Middle frontal gyrus (tissue), 1 donor: Measurements from ENCODE around the gene MYO15A.
"Not testable (repeated sequence)": the region's sequence is repeated elsewhere in the genome, so short reads cannot be mapped to it uniquely, and the experiment has no call there.

Source experiments
- DNase-seq: peaks from one replicate; pipeline ENCODE4 v3.0.0-alpha.2; 2015; ENCODE audit warnings: low spot score; ENCODE audit errors: extremely low spot score

The MYO15A gene

DNA sequence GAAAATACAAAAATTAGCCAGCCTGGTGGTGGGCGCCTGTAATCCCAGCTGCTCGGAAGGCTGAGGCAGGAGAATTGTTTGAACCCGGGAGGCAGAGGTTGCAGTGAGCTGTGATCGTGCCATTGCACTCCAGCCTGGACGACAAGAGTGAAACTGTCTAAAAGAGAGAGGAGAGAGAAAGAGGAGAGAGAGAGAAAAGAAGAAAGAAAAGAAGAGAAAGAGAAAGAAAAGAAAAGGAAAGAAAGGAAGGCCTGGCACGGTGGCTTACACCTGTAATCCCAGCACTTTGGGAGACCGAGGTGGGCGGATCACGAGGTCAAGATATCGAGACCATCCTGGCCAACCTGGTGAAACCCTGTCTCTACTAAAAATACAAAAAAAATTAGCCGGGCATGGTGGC is 108.3 kb downstream of the MYO15A start:
- not testable (repeated sequence) for DNase-seq

DNA sequence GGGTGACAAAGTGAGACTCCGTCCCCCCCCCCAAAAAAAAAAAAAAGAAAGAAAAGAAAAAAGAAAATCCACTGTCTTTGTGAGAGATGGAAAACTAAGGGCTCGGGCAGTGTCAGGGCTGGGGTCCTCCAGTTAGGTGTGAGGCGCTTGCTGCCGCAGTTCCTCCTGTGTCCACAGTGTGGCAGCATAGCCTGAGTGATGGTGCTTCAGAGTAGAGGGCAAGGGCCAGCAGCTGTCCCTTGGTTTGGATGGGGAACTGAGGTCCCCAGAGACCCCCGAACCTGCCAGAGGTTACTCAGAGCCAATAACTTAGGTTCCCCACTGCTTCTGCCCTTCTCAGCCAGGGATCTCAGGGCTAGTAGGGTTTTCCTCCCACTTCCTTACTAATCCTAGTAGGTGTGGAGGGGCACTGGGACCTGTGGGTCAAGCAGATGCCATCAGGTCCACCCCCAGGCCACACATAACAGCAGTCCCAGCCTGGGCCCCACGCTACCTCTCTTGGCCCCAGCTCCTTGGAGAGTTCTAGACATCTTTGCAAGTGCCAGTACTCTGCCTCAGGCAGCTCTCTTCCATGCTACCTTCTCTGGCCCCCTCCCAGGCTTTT is 109.0 kb downstream of the MYO15A start:
- no peak for DNase-seq

DNA sequence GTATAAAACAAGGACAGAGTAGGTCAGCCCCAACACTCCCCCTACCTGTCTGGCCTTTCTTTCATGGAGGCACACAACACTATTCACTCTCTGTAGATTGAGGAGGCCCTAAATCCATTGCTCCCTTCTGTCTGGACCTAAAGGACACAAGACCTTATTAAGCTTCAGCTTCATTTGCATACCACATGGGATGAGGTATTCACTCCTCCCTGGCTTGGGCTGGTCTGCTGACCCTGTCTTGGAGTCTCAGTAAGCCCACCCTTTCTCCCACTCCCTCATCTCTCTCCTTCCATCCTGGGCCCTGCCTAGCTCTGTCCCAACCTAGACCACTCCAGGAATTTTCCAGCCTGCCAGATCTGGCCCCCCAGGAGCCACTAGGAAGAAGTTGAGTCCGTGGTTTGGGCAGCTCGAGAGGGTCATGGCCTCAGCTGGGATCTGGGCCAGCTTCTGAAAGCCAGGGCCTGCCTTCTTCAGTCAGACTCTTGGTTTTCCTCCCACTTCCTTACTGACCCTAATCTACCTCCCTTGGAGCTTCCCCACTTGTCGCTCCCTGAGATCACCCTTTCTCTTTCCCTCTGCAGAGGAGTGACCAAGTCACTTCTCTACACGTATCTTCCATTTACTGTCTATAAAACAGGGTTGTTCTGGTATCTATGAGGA is 110.3 kb downstream of the MYO15A start:
- DNase-seq, result no peak

DNA sequence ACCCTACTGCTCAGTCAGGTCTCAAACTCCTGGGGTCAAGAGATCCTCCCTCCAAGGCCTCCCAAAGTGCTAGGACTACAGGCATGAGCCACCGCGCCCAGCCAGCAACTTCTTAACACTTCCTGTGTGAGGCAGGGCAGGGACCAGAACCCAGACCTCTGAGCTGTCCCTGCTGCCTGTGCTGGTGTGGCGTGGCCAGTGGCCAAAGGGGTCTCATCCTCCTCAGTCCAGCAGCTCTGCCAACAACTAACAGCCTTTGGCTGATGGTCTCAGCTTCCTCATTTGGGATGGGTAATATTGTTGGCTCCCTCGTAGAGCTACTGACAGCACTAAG is 115.5 kb downstream of the MYO15A start:
- no peak for DNase-seq

DNA sequence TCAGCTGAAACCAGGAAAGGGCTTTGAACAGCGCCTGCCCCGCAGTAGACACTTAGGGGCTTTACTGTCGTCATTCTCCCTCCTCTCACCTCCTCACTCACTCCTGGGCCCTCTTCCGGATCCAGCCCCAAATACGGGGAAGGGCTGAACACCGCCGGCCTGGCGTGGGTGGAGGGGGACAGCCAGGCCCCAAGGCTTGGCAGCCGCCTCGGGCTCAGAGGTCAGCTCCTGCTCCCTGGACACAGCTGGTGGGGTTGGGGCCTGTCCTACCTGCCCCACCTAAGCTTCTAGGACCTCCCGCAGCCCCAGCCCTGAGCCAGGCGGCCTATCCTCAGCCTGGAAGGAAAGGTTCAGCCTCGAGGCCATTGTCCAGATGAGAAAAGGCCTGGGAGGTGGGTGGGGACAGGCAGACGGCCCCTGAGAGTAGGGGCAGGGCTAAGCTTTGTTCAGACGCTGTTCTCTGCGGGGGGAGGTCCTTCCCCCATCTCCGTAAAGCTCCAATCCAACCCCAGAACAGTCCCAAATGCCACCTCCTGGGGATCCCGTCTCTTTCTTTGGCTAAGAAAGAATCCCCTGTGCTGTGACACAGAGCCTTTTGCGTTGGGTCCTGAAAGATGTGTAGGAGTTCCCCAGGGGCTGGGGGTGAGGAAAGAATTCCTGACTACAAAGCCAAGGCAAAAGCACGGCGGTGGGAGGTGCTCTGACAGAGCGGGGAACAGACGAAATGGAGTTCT is 116.0 kb downstream of the MYO15A start:
- DNase-seq, result no peak

DNA sequence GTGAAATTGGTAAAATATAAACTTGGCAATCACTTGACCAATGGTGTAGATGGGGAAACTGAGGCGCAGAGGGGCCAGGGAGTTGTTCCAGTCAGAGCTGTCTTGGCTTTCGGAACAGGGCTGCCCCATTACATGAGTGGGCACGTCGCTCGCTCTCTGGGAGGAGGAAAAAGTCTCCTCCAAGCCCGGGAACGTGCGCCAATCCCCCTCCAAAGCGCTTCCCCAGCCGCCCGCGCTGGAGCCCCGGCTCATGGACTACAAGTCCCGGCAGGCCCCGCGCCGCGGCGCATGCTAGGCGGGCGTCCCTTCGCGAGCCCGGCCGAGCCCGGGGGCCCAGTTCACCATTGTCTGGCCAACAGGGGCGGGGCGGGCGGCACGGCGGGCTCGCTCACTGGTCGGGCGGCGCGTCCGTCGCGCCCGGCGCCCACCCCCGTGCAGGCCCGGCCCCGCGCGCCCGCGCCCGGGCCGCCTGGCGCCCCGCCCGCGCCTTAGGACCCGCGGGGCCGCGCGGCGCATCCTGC is 116.6 kb downstream of the MYO15A start, which contains the start of gene LLGL1:
Gene LLGL1, plus strand, starts transcription at position 515 of the 521 bp plus-strand sequence. CDS start 48 bp downstream, outside the sequence.
- peak; percentile 92 for DNase-seq

DNA sequence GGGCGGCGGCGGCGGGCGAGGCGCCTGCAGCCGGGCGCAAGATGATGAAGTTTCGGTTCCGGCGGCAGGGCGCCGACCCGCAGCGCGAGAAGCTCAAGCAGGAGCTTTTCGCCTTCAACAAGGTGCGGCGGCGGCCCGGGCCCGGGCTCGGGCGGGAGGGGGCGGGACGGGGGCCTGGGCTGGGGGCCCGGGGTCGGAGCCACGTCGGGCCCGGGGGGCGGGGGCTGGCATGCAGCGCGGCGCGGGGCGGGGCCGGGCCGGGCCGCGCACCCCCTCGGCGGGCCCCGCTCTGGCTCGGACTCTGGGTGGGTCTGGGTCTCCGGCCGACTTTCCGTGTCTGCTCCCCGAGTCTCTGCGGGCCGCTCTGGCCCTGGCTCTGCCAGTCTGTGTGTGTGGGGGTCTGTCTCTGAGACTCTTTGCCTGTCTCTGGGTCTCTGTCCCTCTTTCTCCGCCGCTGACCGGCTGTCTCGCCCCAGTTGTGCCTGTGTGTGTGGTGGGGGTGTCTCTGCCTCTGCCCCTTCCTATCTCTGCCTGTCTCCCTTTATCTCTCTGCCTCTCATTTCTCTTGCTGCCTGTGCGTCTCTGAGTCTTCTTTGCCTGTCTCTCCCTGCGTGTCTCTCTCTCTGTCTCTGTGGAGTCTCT is 117.2 kb downstream of the MYO15A start:
- DNase-seq, result no peak

DNA sequence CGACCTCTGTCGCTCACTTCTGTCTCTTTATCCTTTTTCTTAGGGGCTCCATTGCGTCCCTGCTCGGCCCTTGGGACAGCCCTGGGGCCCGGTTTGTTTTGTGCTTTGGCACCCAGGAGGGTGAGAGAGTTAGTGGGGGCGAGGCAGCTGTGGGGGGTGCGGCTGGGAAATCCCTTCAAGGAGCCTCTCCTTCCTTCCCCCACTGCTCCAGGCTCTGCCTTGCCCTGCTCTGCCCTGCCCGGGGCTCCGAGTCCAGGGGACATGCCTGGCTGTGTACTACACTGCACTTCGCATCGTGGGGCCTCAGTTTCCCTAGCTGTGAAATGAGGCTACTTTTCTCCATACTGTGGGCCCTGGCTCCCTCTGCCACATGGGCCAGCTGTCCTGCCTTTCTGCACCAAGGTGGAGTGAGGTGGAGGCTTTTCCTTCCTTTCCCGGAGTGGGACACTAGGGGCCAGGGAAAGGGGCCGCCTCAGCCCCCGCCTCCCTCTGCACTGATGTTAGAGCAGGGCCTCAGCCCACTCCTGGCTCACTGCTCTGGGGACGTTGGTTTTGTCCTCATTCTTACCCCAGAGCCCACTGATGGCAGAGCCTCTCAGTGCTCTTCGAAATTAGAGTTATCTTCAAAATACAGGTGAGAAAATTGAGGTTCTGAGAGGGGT is 117.9 kb downstream of the MYO15A start:
- DNase-seq, result no peak

DNA sequence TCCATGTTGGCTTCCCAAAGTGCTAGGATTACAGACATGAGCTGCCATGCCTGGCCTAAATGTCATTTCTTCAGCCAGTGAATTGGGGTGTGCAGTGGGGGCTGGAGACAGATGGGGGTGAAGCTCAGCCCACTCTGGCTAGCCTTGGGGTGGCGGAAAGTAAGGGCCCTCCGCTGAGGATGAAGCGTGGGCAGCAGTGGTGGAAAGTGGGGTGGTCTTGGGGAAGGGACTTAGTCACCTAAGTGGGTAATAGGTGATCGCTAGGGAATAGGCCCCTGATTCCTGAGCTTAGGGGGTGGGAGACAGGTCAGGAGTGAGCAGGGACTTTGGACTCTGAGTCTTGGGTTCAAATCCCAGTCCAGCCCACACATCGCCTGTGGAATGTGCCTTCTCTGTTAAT is 119.1 kb downstream of the MYO15A start:
- DNase-seq, result no peak

DNA sequence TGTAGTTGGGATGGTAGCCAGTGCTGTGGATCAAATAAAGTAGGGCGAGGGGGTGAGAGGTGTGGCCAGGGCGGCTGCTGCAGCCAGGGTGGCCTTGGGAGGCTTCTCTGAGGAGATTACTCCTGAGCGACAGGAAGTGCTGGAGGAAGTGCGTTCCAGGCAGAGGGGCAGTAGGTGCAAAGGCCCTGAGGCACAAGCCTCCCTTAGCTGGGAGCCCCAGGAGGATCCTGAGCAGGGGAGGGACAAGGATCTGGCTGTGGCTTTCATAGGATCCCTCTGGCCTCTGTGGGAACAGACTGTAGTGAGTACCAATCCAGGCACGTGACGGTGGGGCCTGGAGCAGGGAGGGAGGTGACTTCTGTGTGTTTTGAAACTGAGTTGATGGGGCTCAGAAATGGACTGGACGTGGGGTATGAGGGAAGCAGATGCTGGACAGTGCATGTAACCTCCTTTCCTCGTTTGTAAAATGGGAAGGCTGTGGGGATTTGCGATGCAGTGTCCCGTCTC is 119.7 kb downstream of the MYO15A start:
- no peak for DNase-seq

DNA sequence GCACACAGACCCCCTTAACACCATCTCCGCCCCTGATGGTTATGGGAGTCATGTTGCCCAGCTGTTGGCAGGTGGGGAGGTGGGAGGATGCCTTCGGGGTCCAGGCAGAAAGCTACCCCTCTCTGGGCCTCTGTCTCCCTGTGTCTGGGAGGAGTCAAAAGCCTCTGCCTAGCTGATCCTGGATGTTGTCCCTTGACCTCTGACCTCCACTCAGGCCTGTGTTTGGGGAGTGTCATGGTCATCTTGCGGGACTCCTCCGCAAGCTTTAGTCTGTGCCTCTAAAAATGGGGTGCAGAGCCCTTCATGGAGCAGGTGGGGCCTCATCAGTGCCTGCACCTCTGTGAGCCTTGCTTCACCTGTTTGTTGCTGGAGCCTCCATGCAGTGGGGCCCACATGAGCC is 120.7 kb downstream of the MYO15A start:
- no peak for DNase-seq
